Mesodermal cell (in vitro differentiated cells): ENCODE results near the gene WNT8A.
A peak's percentile ranks its signal among the peaks of the same experiment; 100 is the strongest.

Experiments
- H3K27ac ChIP-seq: 2 replicates; pipeline ENCODE4 v1.7.0; 2013; ENCODE audit warnings: mild to moderate bottlenecking, low read depth, low read length, moderate library complexity; ENCODE audit not compliant: severe bottlenecking
- H3K36me3 ChIP-seq: 2 replicates; pipeline ENCODE4 v1.7.1; 2013; ENCODE audit warnings: mild to moderate bottlenecking, low read length, moderate library complexity; ENCODE audit not compliant: control insufficient read depth, insufficient read depth
- H3K4me1 ChIP-seq: one replicate; pipeline ENCODE4 v1.7.1; 2013; ENCODE audit warnings: mild to moderate bottlenecking, low read length; ENCODE audit not compliant: insufficient read depth, control insufficient read depth, poor library complexity, severe bottlenecking
- H3K4me3 ChIP-seq: 2 replicates; pipeline ENCODE4 v1.7.0; 2013; ENCODE audit warnings: low read length, control low read depth, mild to moderate bottlenecking; ENCODE audit not compliant: insufficient read depth, poor library complexity, severe bottlenecking; ENCODE audit errors: extremely low read depth
- H3K9me3 ChIP-seq: 2 replicates; pipeline ENCODE4 v1.7.1; 2013; ENCODE audit warnings: mild to moderate bottlenecking, low read length, moderate library complexity; ENCODE audit not compliant: control insufficient read depth
- WGBS, 2 experiments: methylation state at CpG; one replicate each; pipeline ENCODE4 v1.1.5; 2013; ENCODE audit warnings: missing lambda C conversion rate in 2 of 2; ENCODE audit not compliant: insufficient coverage in 2 of 2; 5-methylcytosine and 5-hydroxymethylcytosine counted together

Gene WNT8A

DNA sequence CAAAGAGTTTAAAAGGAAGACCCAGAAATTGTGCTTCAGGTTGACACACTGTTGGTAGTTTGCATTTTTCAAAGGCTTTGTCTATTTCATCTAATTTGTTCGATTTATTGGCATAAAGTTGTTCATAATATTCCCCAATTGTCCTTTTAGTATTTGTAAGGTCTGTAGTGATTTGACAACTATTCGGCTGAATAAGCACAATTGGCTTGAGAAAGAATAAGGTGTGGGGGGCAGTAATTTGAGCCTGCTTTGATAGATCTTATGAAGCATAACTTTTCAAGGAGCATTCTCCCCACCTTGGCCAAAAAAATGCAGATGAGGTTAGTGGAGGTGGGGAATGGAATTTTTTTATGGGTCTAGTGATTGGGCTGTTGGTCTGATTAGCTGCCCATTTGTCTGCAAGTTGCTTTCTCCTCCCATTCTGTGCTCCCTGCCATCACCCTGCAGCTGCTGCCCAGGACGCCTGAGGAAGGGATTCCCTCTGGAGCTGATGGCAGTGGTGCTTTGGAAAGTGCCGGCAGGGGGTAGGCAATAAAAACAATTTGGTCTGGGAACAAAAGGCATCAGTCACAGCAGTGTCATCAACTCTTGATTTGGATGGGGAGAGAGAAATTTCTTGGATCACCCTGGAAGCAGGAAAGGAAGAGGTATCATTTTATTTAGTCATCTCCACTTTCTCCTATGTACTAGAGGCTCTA is 26.6 kb downstream of the WNT8A start:
- Histone ChIP-seq H3K4me3 (no peak overlapping the region), H3K9me3 (no peaks in the 10 kb centered on the region)
- 27 to 48% methylated on average over 2 of the region's 4 CpGs for WGBS, 2 experiments

DNA sequence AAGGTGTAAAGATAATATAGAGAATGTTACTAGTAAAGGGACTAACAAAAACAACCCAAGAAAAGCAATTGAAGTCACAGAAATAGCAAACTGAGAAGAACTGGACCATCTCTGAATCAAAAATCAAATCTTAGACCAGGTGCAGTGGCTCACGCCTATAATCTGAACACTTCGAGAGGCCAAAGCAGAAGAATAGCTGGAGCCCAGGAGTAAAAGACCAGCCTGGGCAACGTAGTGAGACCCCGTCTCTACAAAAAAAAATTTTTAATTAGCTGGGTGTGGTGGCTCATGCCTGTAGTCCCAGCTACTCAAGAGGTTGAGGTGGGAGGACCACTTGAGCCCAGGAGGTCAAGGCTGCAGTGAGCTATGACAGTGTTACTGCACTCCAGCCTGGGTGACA is 27.3 kb downstream of the WNT8A start:
- no peak overlapping the region for H3K27ac ChIP-seq
- no peaks in the 10 kb centered on the region for H3K9me3 ChIP-seq
- WGBS, 2 experiments = 89 to 95% methylated on average over 3 to 4 of the region's 4 CpGs
- no peaks in the 10 kb centered on the region for H3K36me3 ChIP-seq
- peaks cover 7% of the 10 kb centered on the region for H3K4me1 ChIP-seq
- H3K4me3 ChIP-seq = no peak overlapping the region

More for the DNA sequence above, 26.6 kb downstream of the WNT8A start:
- Histone ChIP-seq H3K36me3 (no peaks in the 10 kb centered on the region), H3K27ac (no peak overlapping the region), H3K4me1 (peaks cover 7% of the 10 kb centered on the region)

DNA sequence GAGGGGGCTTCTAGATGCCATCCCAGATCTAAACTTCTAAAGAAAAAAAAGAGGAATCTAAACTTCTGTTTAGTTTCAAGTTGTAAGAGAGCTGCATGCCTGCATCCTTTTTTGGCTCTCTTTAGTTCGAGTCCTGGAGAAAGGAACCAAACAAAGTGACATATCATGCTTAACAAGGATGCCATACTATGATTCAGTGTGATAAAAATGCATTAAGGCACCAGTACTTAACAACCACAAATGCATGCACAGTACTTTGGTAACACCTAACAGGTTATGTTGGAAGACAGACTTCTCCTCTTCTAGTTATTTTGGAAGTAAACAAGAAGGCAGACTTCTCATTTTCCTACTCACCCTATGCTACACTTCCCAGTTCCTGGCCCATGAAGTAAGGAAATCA is 28.1 kb downstream of the WNT8A start:
- Histone ChIP-seq H3K4me3 (no peak overlapping the region), H3K27ac (no peak overlapping the region), H3K36me3 (no peaks in the 10 kb centered on the region), H3K9me3 (no peaks in the 10 kb centered on the region), H3K4me1 (peaks cover 7% of the 10 kb centered on the region)
- WGBS, 2 experiments = 29% methylated on average over 1 of the region's 1 CpG; no CpG with 5 or more reads in 1 of the 2 experiments

- Histone ChIP-seq H3K9me3 (no peaks in the 10 kb centered on the region), H3K4me1 (peaks cover 7% of the 10 kb centered on the region), H3K4me3 (no peak overlapping the region), H3K27ac (no peak overlapping the region), H3K36me3 (no peaks in the 10 kb centered on the region)
Measured at GRCh38 chr5:138115254-138115653, 31.4 kb downstream of the WNT8A start.

- 78 to 90% methylated on average over 3 to 4 of the region's 5 CpGs for WGBS, 2 experiments
- Histone ChIP-seq H3K9me3 (no peaks in the 10 kb centered on the region), H3K27ac (no peak overlapping the region), H3K4me3 (no peak overlapping the region), H3K4me1 (no peaks in the 10 kb centered on the region), H3K36me3 (no peaks in the 10 kb centered on the region)
Measured at GRCh38 chr5:138128334-138128733, 44.5 kb downstream of the WNT8A start.

DNA sequence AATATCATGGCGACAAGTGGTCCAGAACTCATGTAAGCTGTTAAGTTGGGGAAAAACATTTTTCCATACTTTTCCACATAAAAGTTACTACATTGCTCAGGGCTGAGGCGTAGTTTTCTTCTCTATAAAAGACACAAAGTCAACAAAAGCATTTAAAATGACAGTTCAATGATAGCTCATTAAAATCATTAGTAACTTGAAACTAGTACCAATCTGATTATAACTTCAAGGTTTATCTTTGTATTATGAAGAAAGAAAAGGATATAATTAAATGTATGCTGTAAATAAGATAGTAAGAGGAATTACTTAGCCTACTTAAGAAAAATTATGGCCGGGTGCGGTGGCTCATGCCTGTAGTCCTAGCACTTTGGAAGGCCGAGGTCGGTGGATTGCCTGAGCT is 45.5 kb downstream of the WNT8A start:
- 95 to 96% methylated on average over 4 of the region's 6 CpGs for WGBS, 2 experiments
- H3K4me3 ChIP-seq = no peak overlapping the region
- H3K27ac ChIP-seq = no peak overlapping the region
- H3K9me3 ChIP-seq = no peaks in the 10 kb centered on the region
- no peaks in the 10 kb centered on the region for H3K4me1 ChIP-seq
- H3K36me3 ChIP-seq = no peaks in the 10 kb centered on the region

DNA sequence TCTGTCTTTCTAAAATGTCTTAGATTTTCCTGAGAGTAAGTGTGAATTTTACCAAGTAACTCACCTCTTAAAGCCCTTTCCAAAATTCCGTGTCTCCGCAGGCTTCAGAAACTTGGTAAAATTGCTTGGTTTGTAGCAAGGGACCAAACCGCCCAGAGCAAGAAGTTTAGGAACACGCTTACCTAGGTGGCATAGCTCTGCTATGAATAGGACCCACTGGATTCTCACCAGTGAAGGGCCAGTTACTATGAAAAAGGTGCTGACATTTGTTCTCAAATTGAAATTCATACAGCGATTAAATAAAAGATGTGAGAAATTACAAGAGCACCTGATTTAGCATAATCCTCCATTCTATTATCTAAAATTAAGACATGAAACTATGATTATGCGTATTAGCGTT is 48.7 kb downstream of the WNT8A start:
- H3K9me3 ChIP-seq = no peaks in the 10 kb centered on the region
- H3K36me3 ChIP-seq = no peaks in the 10 kb centered on the region
- H3K4me3 ChIP-seq = no peak overlapping the region
- no peaks in the 10 kb centered on the region for H3K4me1 ChIP-seq
- H3K27ac ChIP-seq = no peak overlapping the region
- WGBS, 2 experiments = 80 to 83% methylated on average over 2 to 4 of the region's 7 CpGs

DNA sequence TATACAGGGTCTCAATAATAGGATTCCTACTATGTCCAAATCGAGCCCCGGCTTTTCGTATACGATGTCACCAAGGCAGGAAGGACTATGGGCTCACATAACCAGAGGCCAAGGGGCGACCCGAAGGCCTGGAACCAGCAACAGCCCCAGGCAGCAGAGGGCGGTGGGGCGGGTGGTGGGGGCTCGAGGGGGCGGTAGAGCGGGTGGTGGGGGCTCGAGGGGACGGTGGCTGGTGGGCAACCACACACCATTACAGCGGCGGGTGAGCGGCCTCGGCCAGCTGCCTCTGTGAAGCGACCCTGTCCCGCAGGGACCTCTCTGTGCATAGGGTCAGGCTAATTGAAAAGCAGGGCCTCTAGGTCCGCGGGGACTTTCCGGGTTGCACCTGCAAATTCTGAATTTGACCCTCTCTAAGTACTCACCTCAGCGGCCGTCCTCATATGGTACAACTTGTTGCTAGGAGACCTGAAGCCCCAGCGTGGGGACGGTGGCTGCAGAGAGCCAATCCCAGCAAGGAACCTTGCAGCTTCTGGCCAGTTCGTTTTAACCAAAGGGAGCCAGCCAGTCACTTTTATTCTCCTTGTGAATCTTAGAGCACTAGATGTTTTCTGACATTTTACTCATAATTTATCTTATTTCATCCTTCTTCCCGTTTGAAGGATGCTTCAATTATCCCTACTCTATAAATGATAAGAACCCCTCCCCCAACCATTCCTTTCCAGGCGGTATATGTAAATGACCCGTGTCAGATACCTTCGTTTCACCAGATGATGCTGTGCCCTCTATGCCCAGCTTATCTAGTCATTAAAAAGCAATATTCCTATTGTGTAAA is 55.3 kb downstream of the WNT8A start, which contains the start of gene NME5:
Gene NME5 (minus strand): TSS at position 480 of the 832 bp plus-strand sequence. CDS start 648 bp downstream, outside the sequence.
- Histone ChIP-seq H3K36me3 (no peaks in the 10 kb centered on the region), H3K4me3 (peak within 1 kb of the TSS; percentile 53), H3K4me1 (no peaks in the 10 kb centered on the region), H3K27ac (no peak within 1 kb of the TSS), H3K9me3 (no peaks in the 10 kb centered on the region)
- WGBS, 2 experiments = 2 to 4% methylated on average over 16 to 20 of the region's 31 CpGs

- Histone ChIP-seq H3K4me1 (no peaks in the 10 kb centered on the region), H3K27ac (no peak overlapping the region), H3K4me3 (peak overlapping the region; percentile 53), H3K9me3 (no peaks in the 10 kb centered on the region), H3K36me3 (no peaks in the 10 kb centered on the region)
- WGBS, 2 experiments = 93 to 100% methylated on average over 1 of the region's 3 CpGs
Measured at GRCh38 chr5:138139781-138140090, 55.9 kb downstream of the WNT8A start.

- 78 to 89% methylated on average over 1 to 3 of the region's 4 CpGs for WGBS, 2 experiments
- no peaks in the 10 kb centered on the region for H3K4me1 ChIP-seq
- no peaks in the 10 kb centered on the region for H3K9me3 ChIP-seq
- H3K36me3 ChIP-seq = no peaks in the 10 kb centered on the region
- no peak overlapping the region for H3K4me3 ChIP-seq
- H3K27ac ChIP-seq = no peak overlapping the region
Measured at GRCh38 chr5:138140268-138140667, 56.4 kb downstream of the WNT8A start.
